ENCODE results near the gene SLC4A5. TPM values are rescaled to one million over a fixed set of nuclear protein-coding genes. Genes with fewer than 3 reads are reported as not detected.

The SLC4A5 gene
- total RNA-seq, 2 experiments from 2014 or later = 1.1 to 2.3 TPM

DNA sequence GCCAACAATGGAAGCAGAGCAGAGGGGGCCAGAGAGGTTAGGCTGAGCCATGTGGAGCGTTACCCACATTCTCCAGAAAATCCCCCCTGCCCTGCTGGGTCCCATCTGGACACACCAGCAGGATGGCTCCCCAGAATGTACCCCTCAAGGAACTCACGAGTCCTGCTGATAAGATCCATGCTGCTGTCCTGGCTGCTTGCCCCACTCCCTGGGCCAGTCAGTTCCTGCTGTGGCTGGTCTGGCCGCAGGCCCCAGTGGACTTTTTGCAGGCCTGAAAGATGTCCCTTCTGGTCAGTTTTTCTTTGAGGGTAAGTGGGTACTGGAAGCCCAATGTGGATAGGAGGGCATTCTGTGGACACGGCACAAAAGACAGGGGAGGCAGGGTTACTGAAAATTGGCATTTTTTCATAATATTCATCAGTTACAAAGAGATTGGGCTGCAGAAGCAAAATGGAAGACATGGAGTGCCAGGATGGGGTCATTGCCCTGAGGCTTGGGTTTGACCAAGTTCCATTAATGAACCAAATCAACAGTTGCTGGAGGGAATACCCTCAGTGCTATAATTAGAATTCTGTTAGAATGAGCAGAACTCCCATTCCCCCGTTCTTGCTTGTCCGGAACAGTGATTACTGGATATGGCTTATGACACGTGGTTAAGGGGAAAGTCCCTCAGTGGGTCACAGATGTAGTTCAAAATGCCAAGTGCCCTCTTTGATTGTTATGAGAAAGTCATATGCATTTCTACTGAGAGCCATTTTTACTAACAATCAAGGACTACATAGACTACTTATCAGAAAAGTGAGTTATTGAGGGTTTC is 38.7 kb downstream of the SLC4A5 start:
- peak; percentile 54 for DNase-seq
- CTCF ChIA-PET = interaction anchor here (1.1 kb wide), 1 partner anchor 31 kb away, joined by 3 read pairs; no protein-coding TSS in a partner anchor
- no peaks in the 10 kb centered on the region for H3K27me3 Mint-ChIP-seq (ENCODE audit: low read depth)
- peaks cover 7% of the 10 kb centered on the region for H3K36me3 Mint-ChIP-seq (ENCODE audit: low read depth)
- H3K4me3 Mint-ChIP-seq = no peak overlapping the region
- intact Hi-C loops (cut with micrococcal nuclease) = no loop called here
- peaks cover 7% of the 10 kb centered on the region for H3K4me1 Mint-ChIP-seq (ENCODE audit: low read depth)
- no peaks in the 10 kb centered on the region for H3K9me3 Mint-ChIP-seq
- H3K27ac Mint-ChIP-seq = peak overlapping the region; percentile 43

DNA sequence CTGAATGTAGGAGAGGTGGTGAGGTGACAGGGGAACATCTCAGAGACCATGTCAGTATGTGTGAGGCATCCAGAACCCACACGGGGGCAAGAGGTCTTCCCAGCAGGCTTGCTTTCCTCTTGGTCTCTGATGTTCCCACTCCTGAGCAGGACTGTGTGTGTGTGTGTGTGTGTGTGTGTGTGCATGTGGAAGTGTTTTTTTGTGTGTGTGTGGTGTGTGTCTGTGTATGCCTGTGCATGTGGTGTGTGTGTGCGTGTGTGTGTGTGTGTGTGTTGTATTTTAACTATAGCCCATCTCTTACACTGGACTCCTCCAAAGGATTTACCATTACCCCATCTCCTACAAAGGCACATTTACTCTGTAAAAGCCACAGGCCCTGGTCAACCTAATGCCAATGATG is 40.4 kb downstream of the SLC4A5 start:
- Mint-ChIP-seq H3K4me3 (no peak overlapping the region), H3K4me1 (ENCODE audit: low read depth) (peaks cover 7% of the 10 kb centered on the region), H3K27ac (no peak overlapping the region), H3K9me3 (peaks cover 3% of the 10 kb centered on the region), H3K27me3 (ENCODE audit: low read depth) (no peaks in the 10 kb centered on the region), H3K36me3 (ENCODE audit: low read depth) (peaks cover 19% of the 10 kb centered on the region)
- intact Hi-C loops (cut with micrococcal nuclease) = no loop called here
- CTCF ChIA-PET = no interaction called here
- no peak for DNase-seq

GRCh38 chr2:74301262-74301661 is 42.0 kb downstream of the SLC4A5 start:
- intact Hi-C loops (cut with micrococcal nuclease) = no loop called here
- no peak for DNase-seq
- Mint-ChIP-seq H3K27me3 (ENCODE audit: low read depth) (no peaks in the 10 kb centered on the region), H3K36me3 (ENCODE audit: low read depth) (peaks cover 19% of the 10 kb centered on the region), H3K4me1 (ENCODE audit: low read depth) (peaks cover 7% of the 10 kb centered on the region), H3K27ac (no peak overlapping the region), H3K4me3 (no peak overlapping the region), H3K9me3 (peaks cover 3% of the 10 kb centered on the region)
- CTCF ChIA-PET = interaction anchor here (0.8 kb wide), 1 partner anchor 35 kb away, joined by 3 read pairs; no protein-coding TSS in a partner anchor

DNA sequence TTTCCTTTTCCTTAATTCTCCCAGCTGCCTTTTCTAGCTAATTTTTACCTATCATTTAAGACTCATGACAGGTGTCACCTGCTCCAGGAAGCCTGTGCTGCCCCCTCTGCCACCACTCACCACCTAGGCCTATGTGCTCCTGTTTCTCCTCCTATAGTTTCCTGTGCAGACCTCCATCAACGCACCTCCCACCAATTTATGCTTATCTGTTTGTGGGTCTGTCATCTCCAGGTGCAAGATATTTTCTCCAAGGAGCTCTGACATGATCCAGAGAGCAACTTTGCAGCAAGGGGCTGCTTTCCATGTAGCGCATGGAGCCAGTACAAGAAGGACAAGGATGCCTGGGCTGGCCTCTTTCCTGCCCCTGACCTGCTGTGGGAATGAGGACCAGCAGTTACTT is 42.7 kb downstream of the SLC4A5 start:
- Mint-ChIP-seq H3K9me3 (peaks cover 3% of the 10 kb centered on the region), H3K27me3 (ENCODE audit: low read depth) (no peaks in the 10 kb centered on the region), H3K4me3 (no peak overlapping the region), H3K4me1 (ENCODE audit: low read depth) (peaks cover 7% of the 10 kb centered on the region), H3K36me3 (ENCODE audit: low read depth) (peaks cover 19% of the 10 kb centered on the region), H3K27ac (no peak overlapping the region)
- DNase-seq = no peak
- intact Hi-C loops (cut with micrococcal nuclease) = no loop called here
- CTCF ChIA-PET = interaction anchor here (0.8 kb wide), 1 partner anchor 36 kb away, joined by 3 read pairs; no protein-coding TSS in a partner anchor

GRCh38 chr2:74297950-74298349 is 45.3 kb downstream of the SLC4A5 start:
- Mint-ChIP-seq H3K4me1 (ENCODE audit: low read depth) (no peaks in the 10 kb centered on the region), H3K27me3 (ENCODE audit: low read depth) (no peaks in the 10 kb centered on the region), H3K36me3 (ENCODE audit: low read depth) (peaks cover 16% of the 10 kb centered on the region), H3K27ac (no peak overlapping the region), H3K4me3 (no peak overlapping the region), H3K9me3 (peaks cover 3% of the 10 kb centered on the region)
- CTCF ChIA-PET = interaction anchor here (0.6 kb wide), 1 partner anchor 122 kb away, joined by 3 read pairs; no protein-coding TSS in a partner anchor
- intact Hi-C loops (cut with micrococcal nuclease) = no loop called here
- no peak for DNase-seq

DNA sequence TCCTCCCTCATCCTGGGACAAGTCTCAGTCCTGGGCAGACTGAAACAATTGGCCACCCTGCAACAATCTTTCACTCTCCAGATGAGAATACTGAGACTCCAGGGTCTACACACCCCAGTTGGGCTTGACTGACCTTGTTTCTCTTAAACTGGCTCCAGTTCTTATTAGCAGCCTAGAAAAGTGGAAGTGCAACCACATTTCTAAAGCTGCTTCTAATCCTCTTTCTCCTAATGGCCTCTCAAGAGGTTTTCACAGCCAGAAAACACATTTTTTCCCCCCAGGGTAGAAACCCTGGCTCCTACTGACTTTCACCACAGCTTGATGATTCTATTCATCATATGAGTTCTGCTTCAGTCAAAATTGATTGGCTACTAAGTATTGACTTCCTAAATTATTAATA is 45.8 kb downstream of the SLC4A5 start:
- CTCF ChIA-PET = interaction anchor here (0.6 kb wide), 1 partner anchor 123 kb away, joined by 3 read pairs; no protein-coding TSS in a partner anchor
- Mint-ChIP-seq H3K9me3 (peaks cover 3% of the 10 kb centered on the region), H3K27me3 (ENCODE audit: low read depth) (no peaks in the 10 kb centered on the region), H3K4me1 (ENCODE audit: low read depth) (no peaks in the 10 kb centered on the region), H3K27ac (no peak overlapping the region), H3K36me3 (ENCODE audit: low read depth) (peaks cover 16% of the 10 kb centered on the region), H3K4me3 (no peak overlapping the region)
- intact Hi-C loops (cut with micrococcal nuclease) = no loop called here
- no peak for DNase-seq

DNA sequence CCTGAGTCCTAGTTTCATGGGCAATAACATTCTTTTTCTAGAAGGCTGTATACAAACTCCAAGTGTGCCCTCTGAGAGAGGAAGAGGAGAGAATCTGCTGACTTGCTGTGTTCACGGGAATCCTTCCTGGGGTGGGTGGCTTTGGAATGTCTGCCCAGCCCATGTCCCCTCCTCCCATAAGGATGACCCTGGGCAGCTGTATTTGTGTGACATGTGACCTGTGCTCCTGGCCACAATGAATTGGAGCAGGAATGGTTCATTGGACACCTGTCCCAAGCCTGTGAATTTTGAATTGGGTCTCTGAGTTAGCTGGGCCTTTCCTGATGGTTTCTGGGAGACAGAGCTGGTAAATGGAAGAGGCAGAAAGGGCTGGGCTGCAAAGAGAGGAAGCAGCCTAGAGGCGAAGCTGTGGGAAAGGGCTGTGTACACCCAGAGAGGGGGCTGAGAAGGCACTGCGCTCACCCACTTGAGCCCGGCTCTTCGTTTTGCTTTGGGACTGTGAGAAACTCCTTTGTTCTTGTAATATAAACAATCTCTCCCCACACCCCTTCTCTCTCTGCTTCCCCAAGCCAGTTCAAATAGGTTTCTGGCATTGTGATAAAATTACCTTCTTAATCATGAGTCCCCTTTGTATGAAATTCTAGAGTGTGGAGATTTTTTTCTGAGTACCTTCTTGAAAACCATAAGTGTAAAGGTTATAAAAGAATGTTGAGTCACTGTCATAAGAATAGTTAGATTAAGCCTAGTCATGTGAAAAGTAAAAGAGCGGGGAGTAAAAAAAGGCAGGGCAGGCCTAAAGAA is 49.8 kb downstream of the SLC4A5 start:
- Mint-ChIP-seq H3K9me3 (no peaks in the 10 kb centered on the region), H3K36me3 (ENCODE audit: low read depth) (peaks cover 2% of the 10 kb centered on the region), H3K27ac (no peak overlapping the region), H3K27me3 (ENCODE audit: low read depth) (no peaks in the 10 kb centered on the region), H3K4me3 (no peak overlapping the region), H3K4me1 (ENCODE audit: low read depth) (peaks cover 20% of the 10 kb centered on the region)
- DNase-seq = no peak
- CTCF ChIA-PET = interaction anchor here (0.6 to 3.8 kb wide), 3 partner anchors 31 to 294 kb away, joined by 3 to 17 read pairs (median 5); no protein-coding TSS in a partner anchor
- intact Hi-C loops (cut with micrococcal nuclease) = no loop called here

DNA sequence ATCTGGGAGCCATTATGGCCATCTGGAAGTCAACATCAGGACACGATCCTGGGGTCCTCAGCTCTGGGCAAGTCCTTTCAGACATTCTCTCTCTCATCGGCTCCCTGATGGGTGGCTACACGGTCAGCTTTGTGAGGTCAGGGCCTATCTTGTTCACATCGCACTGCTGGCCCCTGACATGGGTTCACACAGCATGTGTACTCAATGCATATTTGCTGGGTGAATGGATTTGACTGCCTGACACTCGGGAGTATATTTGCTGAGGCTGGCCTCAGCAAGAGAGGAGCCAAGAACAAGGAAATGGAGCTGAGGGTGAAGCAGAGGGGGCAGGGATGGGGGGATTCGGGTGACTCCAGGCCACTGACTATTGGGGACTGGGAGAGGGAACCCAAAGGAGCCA is 50.5 kb downstream of the SLC4A5 start:
- H3K27ac Mint-ChIP-seq = no peak overlapping the region
- intact Hi-C loops (cut with micrococcal nuclease) = no loop called here
- H3K27me3 Mint-ChIP-seq (ENCODE audit: low read depth) = no peaks in the 10 kb centered on the region
- no peak for DNase-seq
- H3K36me3 Mint-ChIP-seq (ENCODE audit: low read depth) = no peaks in the 10 kb centered on the region
- CTCF ChIA-PET = interaction anchor here (1.1 to 3.8 kb wide), 2 partner anchors 31 to 42 kb away, joined by 5 to 17 read pairs; no protein-coding TSS in a partner anchor
- no peak overlapping the region for H3K4me3 Mint-ChIP-seq
- H3K9me3 Mint-ChIP-seq = no peaks in the 10 kb centered on the region
- H3K4me1 Mint-ChIP-seq (ENCODE audit: low read depth) = peaks cover 20% of the 10 kb centered on the region

DNA sequence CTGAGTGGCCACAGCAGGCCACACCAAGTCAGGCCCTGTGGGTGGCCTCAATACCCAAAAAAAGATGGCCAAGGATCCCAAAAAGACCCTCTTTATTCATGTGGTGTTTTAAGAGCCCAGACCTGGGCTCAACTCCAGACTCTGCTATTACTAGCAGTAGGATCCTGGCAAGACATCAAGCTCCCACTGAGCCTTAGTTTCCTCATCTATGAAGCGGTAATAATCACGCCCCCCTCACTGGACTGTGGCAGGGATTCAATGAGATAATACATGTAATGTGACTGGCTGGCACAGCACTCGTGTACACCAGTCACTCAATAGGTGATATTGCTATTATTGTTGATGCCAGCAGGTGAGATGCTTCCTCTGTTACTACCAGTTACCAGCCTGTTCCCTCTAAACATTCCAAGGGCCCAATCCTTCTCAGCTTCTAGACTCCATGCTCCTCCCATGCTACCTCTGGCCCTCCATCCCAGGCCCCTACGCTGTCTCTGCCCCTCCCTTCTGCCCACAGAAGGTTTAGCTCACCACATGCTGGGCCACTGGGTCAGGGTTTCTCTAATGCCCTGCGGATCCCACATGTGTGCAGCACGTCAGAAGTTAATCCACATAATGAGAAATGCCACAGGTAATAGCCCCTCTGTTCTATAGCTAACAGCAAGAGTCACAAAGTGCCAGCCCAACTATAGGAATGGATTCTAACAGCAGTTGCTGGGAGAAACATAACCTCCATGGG is 51.2 kb downstream of the SLC4A5 start:
- intact Hi-C loops (cut with micrococcal nuclease) = no loop called here
- peaks cover 20% of the 10 kb centered on the region for H3K4me1 Mint-ChIP-seq (ENCODE audit: low read depth)

GRCh38 chr2:74291218-74291544 is 52.0 kb downstream of the SLC4A5 start:
- no peak for DNase-seq
- no peaks in the 10 kb centered on the region for H3K9me3 Mint-ChIP-seq
- CTCF ChIA-PET = interaction anchor here (0.8 to 3.8 kb wide), 3 partner anchors 40 to 43 kb away, joined by 3 to 17 read pairs (median 4); no protein-coding TSS in a partner anchor
- H3K36me3 Mint-ChIP-seq (ENCODE audit: low read depth) = no peaks in the 10 kb centered on the region
- H3K27me3 Mint-ChIP-seq (ENCODE audit: low read depth) = no peaks in the 10 kb centered on the region
- H3K4me3 Mint-ChIP-seq = no peak overlapping the region
- intact Hi-C loops (cut with micrococcal nuclease) = no loop called here
- H3K27ac Mint-ChIP-seq = peak overlapping the region; percentile 69
- peaks cover 20% of the 10 kb centered on the region for H3K4me1 Mint-ChIP-seq (ENCODE audit: low read depth)

More for the DNA sequence above, 51.2 kb downstream of the SLC4A5 start:
- no peak overlapping the region for H3K4me3 Mint-ChIP-seq
- H3K9me3 Mint-ChIP-seq = no peaks in the 10 kb centered on the region
- DNase-seq = no peak
- CTCF ChIA-PET = interaction anchor here (1.1 to 3.8 kb wide), 2 partner anchors 41 to 42 kb away, joined by 3 to 17 read pairs; no protein-coding TSS in a partner anchor
- no peak overlapping the region for H3K27ac Mint-ChIP-seq
- no peaks in the 10 kb centered on the region for H3K27me3 Mint-ChIP-seq (ENCODE audit: low read depth)
- H3K36me3 Mint-ChIP-seq (ENCODE audit: low read depth) = no peaks in the 10 kb centered on the region

DNA sequence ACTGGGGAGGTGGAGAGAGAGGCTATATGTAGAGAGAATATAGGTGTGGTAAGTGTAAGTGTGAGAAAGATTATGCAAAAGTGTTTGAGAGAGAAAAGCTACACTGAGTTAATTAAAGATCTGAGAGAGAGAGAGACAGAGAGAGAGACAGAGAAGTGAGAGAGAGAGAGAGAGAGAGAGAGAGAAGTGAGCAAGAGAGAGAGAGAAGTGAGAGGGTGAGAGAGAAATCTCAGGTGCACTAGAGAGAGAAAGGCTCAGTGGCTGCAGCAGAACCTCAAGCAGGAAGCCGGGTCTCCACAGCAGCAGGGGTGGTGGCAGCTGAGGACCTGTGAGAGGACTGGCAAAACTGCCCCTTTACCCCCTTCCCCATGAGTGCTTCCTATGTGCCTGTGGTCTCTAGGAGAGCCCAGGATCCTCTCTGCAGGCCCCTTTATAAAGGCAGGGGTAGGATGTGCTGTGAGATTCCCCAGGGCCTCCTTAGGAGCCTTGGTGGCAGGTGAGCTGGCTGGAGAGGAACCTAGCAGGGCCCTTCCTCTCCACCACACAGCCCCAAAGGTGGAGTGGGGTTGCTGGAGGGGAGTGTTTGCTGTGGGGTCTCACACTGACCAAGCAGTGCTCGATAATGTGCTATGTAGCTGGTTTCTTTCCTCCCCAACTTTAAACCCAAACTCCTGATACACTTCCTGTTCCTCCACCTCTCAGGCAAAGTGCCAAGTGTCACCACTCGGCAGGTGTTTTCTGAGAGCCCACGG is 52.6 kb downstream of the SLC4A5 start:
- intact Hi-C loops (cut with micrococcal nuclease) = no loop called here
- DNase-seq = peak; percentile 61
- no peaks in the 10 kb centered on the region for H3K36me3 Mint-ChIP-seq (ENCODE audit: low read depth)
- H3K9me3 Mint-ChIP-seq = no peaks in the 10 kb centered on the region
- CTCF ChIA-PET = interaction anchor here (0.8 to 3.8 kb wide), 3 partner anchors 39 to 44 kb away, joined by 3 to 17 read pairs (median 4); no protein-coding TSS in a partner anchor
- H3K27ac Mint-ChIP-seq = peak overlapping the region; percentile 72
- H3K27me3 Mint-ChIP-seq (ENCODE audit: low read depth) = no peaks in the 10 kb centered on the region
- H3K4me1 Mint-ChIP-seq (ENCODE audit: low read depth) = peaks cover 20% of the 10 kb centered on the region
- H3K4me3 Mint-ChIP-seq = no peak overlapping the region

Data from activated naive CD4-positive, alpha-beta T cell treated with anti-CD3 and anti-CD28 coated beads for 36 hours (primary cell).